CD4-positive, alpha-beta T cell (primary cell): Measurements from ENCODE around the gene RAP1GAP2. TPM values are rescaled to one million over a fixed set of nuclear protein-coding genes. Genes with fewer than 3 reads are reported as not detected.

Experiments
- ATAC-seq: fragments of 200-7000 bp; cut with Tn5 transposase; one replicate; pipeline ENCODE4 v1.10.0; 2022; ENCODE audit warnings: mild to moderate bottlenecking; ENCODE audit not compliant: poor library complexity
- CTCF ChIA-PET: fragments of 350-600 bp; sonication (Branson Sonifier 250); formaldehyde crosslinking; loops from one replicate; lab custom pipeline; 2021; ENCODE audit warnings: antibody characterized with exemption, inconsistent platforms; lab: Charles Lee
- POLR2A ChIA-PET: fragments of 350-600 bp; sonication (Branson Sonifier 250); formaldehyde crosslinking; loops from one replicate; lab custom pipeline; 2021; ENCODE audit warnings: antibody characterized with exemption, inconsistent platforms; lab: Charles Lee
- DNase-seq, 14 experiments: peaks; one replicate each; pipeline ENCODE4 v3.0.0-alpha.2; 2013 to 2020; ENCODE audit warnings: mixed read lengths in 2 of 14
- H3K27ac ChIP-seq, 2 donors: one replicate each; pipeline versions ENCODE4 v1.5.1 to v1.7.0; 2013; ENCODE audit warnings: low read length in 2 of 2, low read depth in 1 of 2, mild to moderate bottlenecking in 1 of 2
- H3K27me3 ChIP-seq, 2 experiments: 1 replicate in 1 of 2; 2 replicates in 1 of 2; pipeline versions ENCODE4 v1.6.1 to v1.7.0; 2013; ENCODE audit warnings: low read length in 2 of 2, control low read depth in 1 of 2, mild to moderate bottlenecking in 1 of 2, moderate library complexity in 1 of 2; ENCODE audit not compliant: insufficient read depth in 2 of 2, control insufficient read depth in 1 of 2
- H3K36me3 ChIP-seq: one replicate; pipeline ENCODE4 v1.6.1; 2013; ENCODE audit warnings: low read length, control low read depth; ENCODE audit not compliant: insufficient read depth
- H3K4me1 ChIP-seq: one replicate; pipeline ENCODE4 v1.6.1; 2013; ENCODE audit warnings: low read length, control low read depth; ENCODE audit not compliant: insufficient read depth
- H3K4me3 ChIP-seq: one replicate; pipeline ENCODE4 v1.5.1; 2013; ENCODE audit warnings: mild to moderate bottlenecking, low read length, moderate library complexity
- H3K9me3 ChIP-seq, 2 experiments: 1 replicate in 1 of 2; 2 replicates in 1 of 2; pipeline versions ENCODE4 v1.6.1 to v1.7.0; 2013; ENCODE audit warnings: low read length in 2 of 2, mild to moderate bottlenecking in 2 of 2, control low read depth in 1 of 2, moderate library complexity in 1 of 2; ENCODE audit not compliant: control insufficient read depth in 1 of 2, insufficient read depth in 1 of 2
- H3K27ac Mint-ChIP-seq: one replicate; pipeline ENCODE4 v1.8.0; 2020; ENCODE audit warnings: mixed read lengths
- H3K27me3 Mint-ChIP-seq: one replicate; pipeline ENCODE4 v1.8.0; 2021; ENCODE audit warnings: mixed read lengths
- H3K36me3 Mint-ChIP-seq: one replicate; pipeline ENCODE4 v1.8.0; 2021; ENCODE audit warnings: low read depth, mixed read lengths
- H3K4me1 Mint-ChIP-seq: one replicate; pipeline ENCODE4 v1.8.0; 2021; ENCODE audit warnings: low read depth, mixed read lengths
- H3K4me3 Mint-ChIP-seq: one replicate; pipeline ENCODE4 v1.8.0; 2020; ENCODE audit warnings: mild to moderate bottlenecking, mixed read lengths
- H3K9me3 Mint-ChIP-seq: one replicate; pipeline ENCODE4 v1.8.0; 2020; ENCODE audit warnings: mixed read lengths
- intact Hi-C, 2 experiments: fragments of 100-400 bp; cut with DNase I in 1 of 2; cut with micrococcal nuclease in 1 of 2; formaldehyde crosslinking; loops; one replicate each; pipeline versions ENCODE4 v1.15.1 to v1.9.0; 2023 to 2025; cut with DNase I, micrococcal nuclease
- total RNA-seq, 174 experiments: library from RNA in 2 of 174; stranded (reverse) in 2 of 174; gene quantifications; one replicate each; pipeline ENCODE4 v1.2.3 and lab custom pipeline; 2021 to 2026
- TF ChIP-seq, protein P1 (sequence below): fragments of 200-600 bp; IDR thresholded peaks from one replicate; pipeline ENCODE4 v1.8.0; 2022; ENCODE audit warnings: antibody characterized with exemption, mild to moderate bottlenecking

Gene RAP1GAP2
- total RNA-seq, 2 experiments from 2014 or later, result 46.3 to 49.7 TPM

DNA sequence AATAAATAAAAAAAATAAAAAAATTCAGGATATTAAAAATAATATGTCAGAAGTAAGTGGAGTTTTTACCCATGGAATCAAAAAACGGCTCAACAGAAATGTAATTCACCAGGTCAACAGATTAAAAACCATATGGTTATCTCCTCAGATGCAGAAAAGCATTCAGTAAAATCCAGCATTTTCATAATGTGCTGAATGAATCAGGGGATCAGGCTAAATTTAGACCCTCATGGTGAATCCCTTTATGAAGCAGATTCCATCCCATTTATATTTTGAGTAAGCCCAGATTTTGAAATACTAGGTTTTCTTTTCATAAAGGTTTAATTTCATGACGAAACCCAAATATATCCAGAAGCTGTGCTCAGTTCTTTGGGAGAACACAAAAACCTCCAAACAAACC, 182.8 kb downstream of the RAP1GAP2 start:
- H3K36me3 ChIP-seq, result peaks cover 35% of the 10 kb centered on the region
- H3K27ac Mint-ChIP-seq, result no peak overlapping the region
- H3K4me3 ChIP-seq, result no peak overlapping the region
- intact Hi-C loops, result no loop called here
- H3K27ac ChIP-seq, result no peak overlapping the region
- peaks cover 0 to 3% of the 10 kb centered on the region in 2 experiments for H3K9me3 ChIP-seq
- H3K27me3 ChIP-seq, result no peaks in the 10 kb centered on the region
- no peaks in the 10 kb centered on the region for H3K27me3 Mint-ChIP-seq
- ChIA-PET CTCF (no interaction called here), POLR2A (no interaction called here)
- H3K4me3 Mint-ChIP-seq, result no peak overlapping the region
- DNase-seq (no peak), ATAC-seq (no peak)
- H3K4me1 ChIP-seq, result no peaks in the 10 kb centered on the region
- peaks cover 53% of the 10 kb centered on the region for H3K36me3 Mint-ChIP-seq
- H3K9me3 Mint-ChIP-seq, result no peaks in the 10 kb centered on the region
- no peaks in the 10 kb centered on the region for H3K4me1 Mint-ChIP-seq
- TF ChIP-seq, protein P1, sequence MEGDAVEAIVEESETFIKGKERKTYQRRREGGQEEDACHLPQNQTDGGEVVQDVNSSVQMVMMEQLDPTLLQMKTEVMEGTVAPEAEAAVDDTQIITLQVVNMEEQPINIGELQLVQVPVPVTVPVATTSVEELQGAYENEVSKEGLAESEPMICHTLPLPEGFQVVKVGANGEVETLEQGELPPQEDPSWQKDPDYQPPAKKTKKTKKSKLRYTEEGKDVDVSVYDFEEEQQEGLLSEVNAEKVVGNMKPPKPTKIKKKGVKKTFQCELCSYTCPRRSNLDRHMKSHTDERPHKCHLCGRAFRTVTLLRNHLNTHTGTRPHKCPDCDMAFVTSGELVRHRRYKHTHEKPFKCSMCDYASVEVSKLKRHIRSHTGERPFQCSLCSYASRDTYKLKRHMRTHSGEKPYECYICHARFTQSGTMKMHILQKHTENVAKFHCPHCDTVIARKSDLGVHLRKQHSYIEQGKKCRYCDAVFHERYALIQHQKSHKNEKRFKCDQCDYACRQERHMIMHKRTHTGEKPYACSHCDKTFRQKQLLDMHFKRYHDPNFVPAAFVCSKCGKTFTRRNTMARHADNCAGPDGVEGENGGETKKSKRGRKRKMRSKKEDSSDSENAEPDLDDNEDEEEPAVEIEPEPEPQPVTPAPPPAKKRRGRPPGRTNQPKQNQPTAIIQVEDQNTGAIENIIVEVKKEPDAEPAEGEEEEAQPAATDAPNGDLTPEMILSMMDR, result no peak

DNA sequence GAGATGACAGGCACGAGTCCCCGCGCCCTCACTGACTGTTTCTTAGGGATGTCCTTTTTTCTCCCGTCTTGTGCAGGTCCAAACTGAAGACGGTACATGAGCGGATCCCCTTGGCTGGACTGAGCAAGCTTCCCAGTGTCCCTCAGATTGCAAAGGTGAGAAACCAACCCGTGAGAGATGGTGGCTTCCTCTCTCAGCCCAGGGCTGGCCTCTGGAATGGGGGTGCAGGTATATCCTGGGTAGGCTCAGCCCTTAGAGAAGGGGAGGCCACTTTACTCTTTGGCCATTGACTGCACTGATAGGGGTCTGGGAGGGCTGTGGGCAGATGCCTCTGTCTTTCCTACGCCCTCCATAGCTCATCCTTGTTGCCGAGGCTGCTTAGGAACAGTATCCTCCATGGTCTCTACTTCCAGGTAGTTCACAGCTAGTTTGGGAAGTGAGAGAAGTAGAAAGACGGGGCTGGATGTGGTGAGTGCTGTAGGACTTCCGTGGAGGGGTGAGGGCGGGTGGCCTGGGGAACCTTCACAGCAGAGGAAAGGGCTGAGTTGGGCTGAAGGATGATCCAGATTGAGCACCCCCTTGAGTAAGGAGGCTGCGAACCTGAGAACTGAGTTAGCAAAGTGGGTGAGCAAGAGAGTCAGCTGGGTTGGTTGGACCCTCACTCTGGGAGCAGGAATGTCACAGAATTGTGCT, 184.1 kb downstream of the RAP1GAP2 start:
- H3K4me1 ChIP-seq, result no peaks in the 10 kb centered on the region
- no peak overlapping the region for H3K4me3 Mint-ChIP-seq
- H3K9me3 ChIP-seq, result no peaks in the 10 kb centered on the region
- no peak for ATAC-seq
- H3K27me3 ChIP-seq, result no peaks in the 10 kb centered on the region
- H3K27ac ChIP-seq, result no peak overlapping the region
- intact Hi-C loops, result no loop called here
- peaks cover 67% of the 10 kb centered on the region for H3K36me3 Mint-ChIP-seq
- no peak overlapping the region for H3K27ac Mint-ChIP-seq
- no peak overlapping the region for H3K4me3 ChIP-seq
- TF ChIP-seq, protein P1, result no peak
- ChIA-PET CTCF (no interaction called here), POLR2A (no interaction called here)
- H3K4me1 Mint-ChIP-seq, result no peaks in the 10 kb centered on the region
- H3K27me3 Mint-ChIP-seq, result no peaks in the 10 kb centered on the region
- H3K36me3 ChIP-seq, result peaks cover 47% of the 10 kb centered on the region
- no peak for DNase-seq
- H3K9me3 Mint-ChIP-seq, result no peaks in the 10 kb centered on the region

DNA sequence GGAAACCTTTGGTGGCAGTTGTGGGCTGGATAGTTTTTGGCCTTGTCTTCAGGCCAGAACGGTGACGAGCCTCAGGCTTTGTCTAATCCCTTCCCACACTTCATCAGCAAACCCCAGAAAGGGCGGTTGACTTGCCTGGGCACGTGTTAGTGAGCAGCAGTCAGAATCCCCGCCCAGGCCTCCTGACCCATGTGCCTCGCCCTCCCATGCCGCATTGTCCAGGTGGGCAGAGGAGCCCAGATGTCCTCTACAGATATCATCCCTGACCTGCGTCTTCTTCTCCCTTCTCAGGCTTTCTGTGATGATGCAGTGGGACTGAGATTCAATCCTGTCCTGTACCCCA, 184.6 kb downstream of the RAP1GAP2 start:
- POLR2A ChIA-PET, result no interaction called here
- no peak for ATAC-seq
- H3K36me3 ChIP-seq, result peaks cover 52% of the 10 kb centered on the region

More for the DNA sequence above, 184.6 kb downstream of the RAP1GAP2 start:
- no peaks in the 10 kb centered on the region for H3K27me3 Mint-ChIP-seq
- no peaks in the 10 kb centered on the region for H3K4me1 Mint-ChIP-seq
- H3K27ac ChIP-seq, result no peak overlapping the region
- no peak overlapping the region for H3K27ac Mint-ChIP-seq
- H3K4me1 ChIP-seq, result no peaks in the 10 kb centered on the region
- H3K36me3 Mint-ChIP-seq, result peaks cover 72% of the 10 kb centered on the region
- H3K4me3 Mint-ChIP-seq, result no peak overlapping the region
- no peak overlapping the region for H3K4me3 ChIP-seq
- H3K27me3 ChIP-seq, result no peaks in the 10 kb centered on the region
- intact Hi-C loops, result no loop called here
- CTCF ChIA-PET, result no interaction called here
- no peak for DNase-seq
- TF ChIP-seq, protein P1, result no peak
- no peaks in the 10 kb centered on the region for H3K9me3 Mint-ChIP-seq
- no peaks in the 10 kb centered on the region for H3K9me3 ChIP-seq
